Measurements from ENCODE around the gene MIAT.

Gene MIAT

DNA sequence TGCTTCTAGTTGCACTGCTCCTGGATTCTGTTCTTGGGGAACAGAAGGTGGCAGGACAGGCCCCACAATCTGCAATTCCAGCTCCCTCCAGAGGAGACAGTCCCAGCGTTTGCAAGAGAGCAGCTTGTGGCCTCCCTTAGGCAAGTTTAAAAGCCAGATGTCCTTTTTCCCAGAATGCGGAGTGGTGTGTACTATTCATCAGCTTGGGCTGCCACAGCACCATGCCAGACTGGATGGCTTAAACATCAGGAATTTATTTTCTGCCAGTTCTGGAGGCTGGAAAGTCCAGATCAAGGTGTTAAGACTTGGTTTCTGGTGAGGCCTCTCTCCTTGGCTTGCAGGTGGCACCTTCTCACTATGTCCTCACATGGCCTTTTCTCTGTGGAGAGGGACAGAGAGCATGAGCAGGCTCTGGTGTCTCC, 11.7 kb downstream of the MIAT start:
- TF ChIP-seq FOXP2 (optimal IDR thresholded peaks at IDR 0.05; ENCODE audit: control extremely low read depth, extremely low read length, insufficient read depth) (no peak), POLR2AphosphoS5 (IDR thresholded peaks at IDR 0.05; ENCODE audit: borderline replicate concordance, low read depth, low read length) (no peak), EZH2 (IDR thresholded peaks at IDR 0.05) (no peak)
- Histone ChIP-seq H3K4me3 (no peak overlapping the region), H3K36me3 (ENCODE audit: insufficient read depth, low read length) (no peaks in the 10 kb centered on the region), H3K27ac (peak overlapping the region; percentile 46; the same call in 1 of the 2 replicates), H3K9ac (ENCODE audit: insufficient read length) (peak overlapping the region; percentile 25), H3K9me3 (ENCODE audit: low read depth, low read length) (no peaks in the 10 kb centered on the region)
- DNase-seq (ENCODE audit: low read depth, low spot score): no peak

DNA sequence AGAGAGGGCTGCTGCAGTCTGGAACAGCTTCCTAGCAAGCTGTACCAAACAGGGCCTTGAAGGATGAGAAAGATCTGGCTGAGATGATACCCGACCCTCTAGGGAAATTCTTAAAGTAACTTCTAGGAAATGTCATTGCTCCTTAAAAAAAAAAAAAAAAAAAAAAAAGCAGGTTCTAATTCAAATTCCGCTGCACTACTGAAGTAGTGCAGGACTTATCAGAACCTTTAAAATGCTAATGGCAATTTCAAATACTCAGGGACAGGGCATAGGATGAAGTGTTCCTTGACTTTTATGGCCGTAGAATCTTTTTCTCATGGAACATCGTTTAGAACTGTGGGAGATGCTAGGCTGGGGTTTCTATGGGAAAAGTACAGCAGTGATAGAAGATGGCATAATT, 13.1 kb downstream of the MIAT start:
- no peak overlapping the region for H3K9ac ChIP-seq (ENCODE audit: insufficient read length)
- no peak overlapping the region for H3K4me3 ChIP-seq
- no peak overlapping the region for H3K27ac ChIP-seq
- no peaks in the 10 kb centered on the region for H3K9me3 ChIP-seq (ENCODE audit: low read depth, low read length)
- DNase-seq (ENCODE audit: low read depth, low spot score): no peak
- TF ChIP-seq POLR2AphosphoS5 (IDR thresholded peaks at IDR 0.05; ENCODE audit: borderline replicate concordance, low read depth, low read length): no peak
- no peak for TF ChIP-seq EZH2 (IDR thresholded peaks at IDR 0.05)
- TF ChIP-seq FOXP2 (optimal IDR thresholded peaks at IDR 0.05; ENCODE audit: control extremely low read depth, extremely low read length, insufficient read depth): no peak
- H3K36me3 ChIP-seq (ENCODE audit: insufficient read depth, low read length): no peaks in the 10 kb centered on the region

DNA sequence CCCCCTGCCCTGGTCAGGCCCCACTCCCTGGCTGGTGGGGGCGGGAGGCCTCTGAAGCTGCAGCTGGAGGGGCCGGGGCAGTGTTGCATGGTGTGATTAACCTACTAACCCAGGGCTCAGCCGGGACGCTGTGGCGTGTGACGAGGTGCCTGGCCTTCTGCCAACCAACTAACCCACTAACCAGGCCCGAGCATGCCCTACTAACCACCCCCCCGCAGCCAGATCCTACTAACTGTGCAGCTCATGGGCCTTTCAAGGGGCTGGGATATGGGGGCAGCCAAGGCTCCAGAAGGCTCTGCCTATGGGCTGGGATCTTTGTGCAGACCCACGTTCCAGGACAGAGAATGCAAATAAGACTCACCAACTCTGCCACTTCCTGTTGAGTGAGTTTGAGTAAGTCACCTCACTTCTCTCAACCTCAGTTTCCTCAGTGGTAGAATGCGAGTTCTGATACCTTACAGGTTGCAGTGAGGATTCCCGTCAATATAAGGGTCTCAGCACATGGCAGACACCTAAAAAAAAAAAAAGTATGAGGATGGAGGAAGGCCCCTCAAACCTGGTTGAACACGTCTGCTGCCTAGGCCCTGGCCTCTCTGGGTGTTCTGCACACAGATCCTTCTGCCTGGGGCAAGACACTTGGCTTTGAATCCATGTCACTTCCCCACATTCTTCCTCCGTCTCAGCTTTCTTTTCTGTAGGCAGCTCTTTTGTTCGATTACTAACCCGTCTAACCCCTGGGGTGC, 14.1 kb downstream of the MIAT start:
- H3K9me3 ChIP-seq (ENCODE audit: low read depth, low read length): no peaks in the 10 kb centered on the region
- no peak for TF ChIP-seq FOXP2 (optimal IDR thresholded peaks at IDR 0.05; ENCODE audit: control extremely low read depth, extremely low read length, insufficient read depth)
- TF ChIP-seq POLR2AphosphoS5 (IDR thresholded peaks at IDR 0.05; ENCODE audit: borderline replicate concordance, low read depth, low read length): no peak
- no peak for TF ChIP-seq EZH2 (IDR thresholded peaks at IDR 0.05)
- H3K9ac ChIP-seq (ENCODE audit: insufficient read length): peak overlapping the region; percentile 90
- H3K27ac ChIP-seq: peak overlapping the region; percentile 97
- no peaks in the 10 kb centered on the region for H3K36me3 ChIP-seq (ENCODE audit: insufficient read depth, low read length)
- H3K4me3 ChIP-seq: no peak overlapping the region
- no peak for DNase-seq (ENCODE audit: low read depth, low spot score)

DNA sequence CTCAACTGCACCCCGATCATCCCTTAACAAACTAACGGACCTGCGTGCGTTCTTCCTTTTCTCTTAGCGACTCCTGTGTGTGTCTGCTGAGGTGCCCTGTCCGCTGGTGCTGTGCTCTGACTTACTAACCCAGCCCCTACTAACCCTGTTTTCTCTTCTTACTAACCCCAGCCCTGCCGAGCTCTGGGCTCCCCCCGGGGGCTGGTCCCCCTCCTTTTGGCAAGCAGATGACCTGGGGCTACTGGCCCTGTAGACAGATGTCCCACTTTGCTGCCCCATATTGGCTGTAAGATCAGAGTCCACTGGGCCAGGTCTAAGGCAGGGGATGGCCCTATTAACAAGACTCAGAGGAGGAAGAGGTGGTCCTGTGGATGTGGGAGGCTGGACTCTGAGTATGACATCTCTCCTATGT, 14.7 kb downstream of the MIAT start:
- no peak for DNase-seq (ENCODE audit: low read depth, low spot score)
- peak overlapping the region; percentile 90 for H3K9ac ChIP-seq (ENCODE audit: insufficient read length)
- no peaks in the 10 kb centered on the region for H3K9me3 ChIP-seq (ENCODE audit: low read depth, low read length)
- peak overlapping the region; percentile 88 for H3K4me3 ChIP-seq
- peak overlapping the region; percentile 97 for H3K27ac ChIP-seq
- H3K36me3 ChIP-seq (ENCODE audit: insufficient read depth, low read length): no peaks in the 10 kb centered on the region
- no peak for TF ChIP-seq EZH2 (IDR thresholded peaks at IDR 0.05)
- no peak for TF ChIP-seq POLR2AphosphoS5 (IDR thresholded peaks at IDR 0.05; ENCODE audit: borderline replicate concordance, low read depth, low read length)
- no peak for TF ChIP-seq FOXP2 (optimal IDR thresholded peaks at IDR 0.05; ENCODE audit: control extremely low read depth, extremely low read length, insufficient read depth)

DNA sequence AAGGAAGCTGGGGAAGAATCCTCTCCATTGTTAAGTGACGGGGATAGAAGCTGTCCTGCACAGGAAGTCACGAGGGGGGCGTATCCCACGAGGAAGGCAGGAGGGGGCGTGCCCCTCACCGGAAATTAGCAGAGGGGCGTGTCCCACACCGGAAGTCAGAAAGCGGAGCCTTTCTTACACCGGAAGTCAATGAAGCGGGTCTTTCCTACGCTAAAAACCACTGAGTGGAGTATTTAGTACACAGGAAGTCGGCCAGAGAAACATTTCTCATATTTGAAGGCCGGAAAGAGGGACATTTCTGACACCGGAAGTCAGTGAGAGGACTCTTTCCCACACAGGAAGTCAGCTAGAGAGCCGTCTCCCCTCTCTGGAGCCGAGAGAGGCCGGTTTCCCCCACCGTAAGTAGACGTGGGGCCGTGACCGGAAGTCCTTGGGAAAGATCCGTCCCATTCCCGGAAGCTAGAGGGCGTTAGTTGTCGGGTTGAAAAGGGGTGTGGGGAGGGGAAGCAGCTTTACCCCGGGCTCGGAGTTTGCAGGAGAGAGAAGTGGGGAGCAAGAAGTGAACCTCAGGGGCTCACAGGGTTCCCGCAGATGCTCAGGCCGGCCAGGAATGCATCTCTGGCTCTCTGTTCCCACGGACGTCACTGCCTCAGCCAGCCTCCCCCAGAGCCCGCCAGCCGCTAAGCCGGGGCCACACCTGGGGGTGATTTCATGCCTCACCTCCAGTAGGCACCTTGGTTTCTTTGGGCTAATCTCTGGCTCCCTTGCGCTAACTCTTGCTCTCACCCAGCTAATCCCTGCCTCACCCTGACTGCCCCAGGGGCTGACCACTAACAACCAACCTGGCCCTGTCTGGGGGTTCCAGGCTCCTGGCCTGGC, 15.4 kb downstream of the MIAT start:
- H3K36me3 ChIP-seq (ENCODE audit: insufficient read depth, low read length): no peaks in the 10 kb centered on the region
- no peak for TF ChIP-seq FOXP2 (optimal IDR thresholded peaks at IDR 0.05; ENCODE audit: control extremely low read depth, extremely low read length, insufficient read depth)
- TF ChIP-seq POLR2AphosphoS5 (IDR thresholded peaks at IDR 0.05; ENCODE audit: borderline replicate concordance, low read depth, low read length): peak; percentile 60
- peak overlapping the region; percentile 88 for H3K4me3 ChIP-seq
- H3K9ac ChIP-seq (ENCODE audit: insufficient read length): peak overlapping the region; percentile 90
- peak overlapping the region; percentile 97 for H3K27ac ChIP-seq
- H3K9me3 ChIP-seq (ENCODE audit: low read depth, low read length): no peaks in the 10 kb centered on the region
- peak; percentile 96 for DNase-seq (ENCODE audit: low read depth, low spot score)

DNA sequence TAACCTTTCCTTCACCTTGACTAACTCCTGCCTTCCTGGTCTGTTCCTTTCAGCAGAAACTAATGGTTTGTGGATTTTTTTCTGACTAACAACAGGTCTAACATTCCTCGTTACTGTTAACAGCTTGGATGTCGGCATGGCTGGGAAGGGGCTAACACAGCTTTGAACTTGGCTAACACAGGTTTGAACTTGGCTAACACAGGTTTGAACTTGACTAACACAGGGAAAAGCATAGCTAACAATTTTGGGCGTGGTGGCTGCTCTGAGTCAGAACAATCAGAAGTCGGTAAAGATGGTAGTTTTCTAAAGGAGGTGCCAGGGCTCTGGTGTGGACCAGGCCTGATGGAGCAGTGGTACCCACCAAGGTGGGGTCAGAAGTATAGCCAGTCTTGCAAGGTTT, 16.1 kb downstream of the MIAT start:
- DNase-seq (ENCODE audit: low read depth, low spot score): no peak
- H3K9me3 ChIP-seq (ENCODE audit: low read depth, low read length): no peaks in the 10 kb centered on the region
- peak overlapping the region; percentile 97 for H3K27ac ChIP-seq
- H3K9ac ChIP-seq (ENCODE audit: insufficient read length): peak overlapping the region; percentile 90
- H3K4me3 ChIP-seq: peak overlapping the region; percentile 88
- TF ChIP-seq EZH2 (IDR thresholded peaks at IDR 0.05) (no peak), POLR2AphosphoS5 (IDR thresholded peaks at IDR 0.05; ENCODE audit: borderline replicate concordance, low read depth, low read length) (no peak), FOXP2 (optimal IDR thresholded peaks at IDR 0.05; ENCODE audit: control extremely low read depth, extremely low read length, insufficient read depth) (no peak)
- no peaks in the 10 kb centered on the region for H3K36me3 ChIP-seq (ENCODE audit: insufficient read depth, low read length)

DNA sequence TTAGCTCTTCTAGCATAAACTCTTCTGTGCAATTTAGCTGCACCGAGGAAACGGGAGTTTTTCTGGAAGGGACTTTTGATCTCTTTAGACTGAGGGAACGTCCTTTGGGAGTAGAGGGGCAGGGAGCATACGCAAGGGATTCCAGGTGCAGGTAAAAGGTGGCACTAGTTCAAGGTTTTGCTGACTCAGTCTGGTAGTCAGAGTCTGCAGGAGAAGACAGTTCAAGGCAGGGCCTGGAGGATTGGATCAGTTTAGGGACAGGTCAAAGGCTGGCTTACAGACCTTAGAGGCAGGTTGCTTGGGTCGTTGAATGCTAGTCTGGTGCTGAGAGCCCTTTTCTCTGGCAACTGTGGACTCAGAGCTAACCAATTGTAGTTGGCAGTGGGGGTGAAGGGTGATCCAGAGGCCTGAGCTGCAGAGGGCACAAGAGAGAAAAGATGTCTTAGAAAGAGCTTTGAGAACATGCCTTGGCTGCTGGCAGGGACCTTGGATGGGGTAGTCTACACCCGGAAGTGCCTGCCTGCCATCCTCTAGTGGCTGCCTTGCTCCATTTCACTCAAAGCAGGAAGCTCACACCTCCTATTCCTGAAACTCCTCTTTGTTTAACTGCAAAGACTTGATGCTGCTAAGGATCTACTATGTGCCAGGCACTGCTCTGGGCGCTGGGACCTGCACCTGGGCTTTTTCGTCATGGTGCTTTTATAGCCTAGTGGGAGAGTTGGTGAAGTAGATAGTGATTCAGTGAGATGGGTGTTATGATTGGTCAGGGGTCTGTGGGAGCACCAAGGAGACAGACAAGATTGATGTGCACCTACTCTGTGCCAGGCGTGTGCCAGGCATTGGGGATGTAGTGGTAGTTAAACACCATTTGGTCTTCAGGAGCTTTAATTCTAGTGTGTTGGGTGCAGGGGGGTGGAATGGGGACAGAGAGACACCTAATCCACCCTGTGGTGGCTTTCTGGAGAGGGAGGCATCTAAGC, 17.1 kb downstream of the MIAT start:
- Histone ChIP-seq H3K9ac (ENCODE audit: insufficient read length) (peak overlapping the region; percentile 90), H3K36me3 (ENCODE audit: insufficient read depth, low read length) (no peaks in the 10 kb centered on the region), H3K27ac (peak overlapping the region; percentile 65; the same call in 1 of the 2 replicates), H3K4me3 (peak overlapping the region; percentile 88), H3K9me3 (ENCODE audit: low read depth, low read length) (no peaks in the 10 kb centered on the region)
- no peak for DNase-seq (ENCODE audit: low read depth, low spot score)
- TF ChIP-seq POLR2AphosphoS5 (IDR thresholded peaks at IDR 0.05; ENCODE audit: borderline replicate concordance, low read depth, low read length) (no peak), FOXP2 (optimal IDR thresholded peaks at IDR 0.05; ENCODE audit: control extremely low read depth, extremely low read length, insufficient read depth) (no peak), EZH2 (IDR thresholded peaks at IDR 0.05) (no peak)
